T-helper 2 cell treated with Interferon-gamma antibody and Interleukin-4, amounts not matched to agents 5 μg/mL and 100 μg/mL, for 36 hours (primary cell): Measurements from ENCODE around the gene NIPAL4.

Experiments used
- DNase-seq: peaks from one replicate; pipeline ENCODE4 v3.0.0; 2021; ENCODE audit warnings: low spot score
- H3K27ac Mint-ChIP-seq: one replicate; pipeline ENCODE4 v1.8.0; 2021; ENCODE audit warnings: mild to moderate bottlenecking, mixed read lengths
- H3K27me3 Mint-ChIP-seq: one replicate; pipeline ENCODE4 v1.8.0; 2021; ENCODE audit warnings: low read depth, mixed read lengths
- H3K36me3 Mint-ChIP-seq: one replicate; pipeline ENCODE4 v1.8.0; 2021; ENCODE audit warnings: low read depth, mixed read lengths
- H3K4me1 Mint-ChIP-seq: one replicate; pipeline ENCODE4 v1.8.0; 2021; ENCODE audit warnings: low read depth, mixed read lengths
- H3K4me3 Mint-ChIP-seq: one replicate; pipeline ENCODE4 v1.8.0; 2022; ENCODE audit warnings: mild to moderate bottlenecking, moderate library complexity, mixed read lengths
- H3K9me3 Mint-ChIP-seq: one replicate; pipeline ENCODE4 v1.8.0; 2021; ENCODE audit warnings: mixed read lengths

NIPAL4 gene

GRCh38 chr5:157485340-157485739 lies 25.3 kb downstream of the NIPAL4 start:
- Mint-ChIP-seq H3K36me3 (peaks cover 87% of the 10 kb centered on the region), H3K9me3 (no peaks in the 10 kb centered on the region), H3K4me3 (no peak overlapping the region), H3K27me3 (no peaks in the 10 kb centered on the region), H3K27ac (peak overlapping the region; percentile 69), H3K4me1 (peaks cover 53% of the 10 kb centered on the region)
- no peak for DNase-seq

DNA sequence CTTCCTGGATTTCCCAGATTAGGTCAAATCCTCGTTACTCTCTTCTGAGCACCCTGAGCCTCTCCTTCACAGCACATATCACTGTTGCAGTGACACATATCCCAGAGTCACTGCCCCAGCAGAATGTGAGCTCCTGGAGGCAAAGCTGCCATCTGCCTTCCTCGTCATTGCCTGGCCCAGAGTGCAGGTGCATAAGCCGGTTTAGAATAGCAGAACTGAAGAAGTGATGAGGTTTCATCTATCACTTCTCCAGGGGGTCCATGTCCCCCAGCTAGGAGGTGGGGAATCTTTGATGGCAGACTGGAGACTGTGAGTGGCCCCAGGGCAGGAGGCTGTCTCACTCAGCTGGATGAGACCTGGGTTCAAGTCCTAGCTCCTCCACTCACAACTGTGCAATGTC lies 25.8 kb downstream of the NIPAL4 start:
- Mint-ChIP-seq H3K36me3 (peaks cover 85% of the 10 kb centered on the region), H3K9me3 (no peaks in the 10 kb centered on the region)

DNA sequence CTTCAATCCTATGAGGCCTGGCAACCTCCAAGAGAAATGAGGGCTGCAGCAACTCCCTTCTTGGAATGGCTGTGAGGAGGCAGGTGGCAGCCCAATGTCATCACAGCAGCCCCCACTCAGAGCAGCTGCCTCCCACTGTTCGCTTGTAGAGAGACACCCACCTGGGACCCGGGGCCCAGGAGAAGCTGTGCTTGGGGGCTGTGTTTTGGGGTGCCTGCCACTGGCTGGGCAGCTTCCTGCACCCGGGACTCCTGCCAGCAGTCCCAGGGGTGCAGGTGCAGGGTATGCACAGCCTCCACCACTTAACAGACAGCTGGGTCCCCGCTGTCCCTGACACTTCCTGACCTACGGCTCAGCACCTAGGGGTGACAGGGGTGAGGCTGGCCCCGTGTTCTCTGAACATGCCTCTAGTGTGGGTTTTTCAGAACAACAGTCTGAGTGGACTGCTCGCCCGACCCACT lies 26.2 kb downstream of the NIPAL4 start:
- Mint-ChIP-seq H3K27me3 (no peaks in the 10 kb centered on the region), H3K27ac (peak overlapping the region; percentile 74), H3K36me3 (peaks cover 83% of the 10 kb centered on the region), H3K9me3 (no peaks in the 10 kb centered on the region), H3K4me3 (peak overlapping the region; percentile 7), H3K4me1 (peaks cover 45% of the 10 kb centered on the region)
- no peak for DNase-seq

More for the DNA sequence above, 25.8 kb downstream of the NIPAL4 start:
- peak overlapping the region; percentile 69 for H3K27ac Mint-ChIP-seq
- H3K4me1 Mint-ChIP-seq = peaks cover 48% of the 10 kb centered on the region
- H3K4me3 Mint-ChIP-seq = no peak overlapping the region
- no peaks in the 10 kb centered on the region for H3K27me3 Mint-ChIP-seq
- no peak for DNase-seq

DNA sequence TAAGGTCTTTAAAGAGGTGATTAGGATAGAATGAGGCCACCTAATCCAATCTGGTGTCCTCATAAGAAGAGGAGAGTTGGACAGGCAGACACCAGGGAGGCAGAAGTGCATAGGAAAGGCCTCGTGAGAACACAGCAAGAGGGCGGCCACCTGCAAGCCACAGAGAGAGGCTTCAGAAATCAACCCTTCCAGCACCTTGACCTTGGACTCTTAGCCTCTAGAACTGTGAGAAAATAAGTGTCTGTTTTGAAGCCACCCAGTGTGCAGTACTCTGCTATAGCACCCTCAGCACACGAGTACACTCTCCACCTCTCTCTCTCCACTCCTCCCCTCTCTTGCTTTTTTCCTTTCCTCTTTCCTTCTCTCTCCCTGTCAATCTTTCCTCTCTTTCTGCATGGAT lies 26.8 kb downstream of the NIPAL4 start:
- no peaks in the 10 kb centered on the region for H3K9me3 Mint-ChIP-seq
- H3K27me3 Mint-ChIP-seq = no peaks in the 10 kb centered on the region
- peaks cover 42% of the 10 kb centered on the region for H3K4me1 Mint-ChIP-seq
- peak overlapping the region; percentile 74 for H3K27ac Mint-ChIP-seq
- peak overlapping the region; percentile 14 for H3K4me3 Mint-ChIP-seq
- DNase-seq = no peak
- H3K36me3 Mint-ChIP-seq = peaks cover 86% of the 10 kb centered on the region

DNA sequence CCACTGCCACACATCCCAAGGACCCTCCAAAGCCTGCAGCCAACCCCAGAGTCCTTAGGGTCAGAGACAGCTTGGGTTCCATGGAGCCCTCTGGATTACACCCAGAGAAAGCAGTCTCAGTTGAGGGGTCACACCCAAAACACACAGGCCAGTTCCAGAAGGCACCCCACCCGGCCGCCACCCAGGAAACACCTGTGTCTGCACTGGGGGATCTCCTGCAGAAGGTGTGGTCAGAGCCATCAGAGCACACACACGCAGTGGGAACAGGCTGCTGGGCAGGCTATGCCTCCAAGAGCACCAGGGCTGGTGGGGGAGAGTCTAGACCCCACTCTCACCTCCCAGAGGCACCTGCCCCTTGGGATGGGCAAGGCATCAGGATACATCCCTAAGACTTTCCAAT lies 27.3 kb downstream of the NIPAL4 start:
- Mint-ChIP-seq H3K4me1 (peaks cover 38% of the 10 kb centered on the region), H3K9me3 (no peaks in the 10 kb centered on the region), H3K27me3 (no peaks in the 10 kb centered on the region), H3K36me3 (peaks cover 84% of the 10 kb centered on the region), H3K4me3 (peak overlapping the region; percentile 14), H3K27ac (peak overlapping the region; percentile 74)
- DNase-seq = no peak

- H3K4me3 Mint-ChIP-seq = no peak overlapping the region
- H3K9me3 Mint-ChIP-seq = no peaks in the 10 kb centered on the region
- no peak overlapping the region for H3K27ac Mint-ChIP-seq
- H3K4me1 Mint-ChIP-seq = peaks cover 24% of the 10 kb centered on the region
- peaks cover 75% of the 10 kb centered on the region for H3K36me3 Mint-ChIP-seq
- no peaks in the 10 kb centered on the region for H3K27me3 Mint-ChIP-seq
- DNase-seq = no peak
Observed at GRCh38 chr5:157491471-157491995, 31.5 kb downstream of the NIPAL4 start.

DNA sequence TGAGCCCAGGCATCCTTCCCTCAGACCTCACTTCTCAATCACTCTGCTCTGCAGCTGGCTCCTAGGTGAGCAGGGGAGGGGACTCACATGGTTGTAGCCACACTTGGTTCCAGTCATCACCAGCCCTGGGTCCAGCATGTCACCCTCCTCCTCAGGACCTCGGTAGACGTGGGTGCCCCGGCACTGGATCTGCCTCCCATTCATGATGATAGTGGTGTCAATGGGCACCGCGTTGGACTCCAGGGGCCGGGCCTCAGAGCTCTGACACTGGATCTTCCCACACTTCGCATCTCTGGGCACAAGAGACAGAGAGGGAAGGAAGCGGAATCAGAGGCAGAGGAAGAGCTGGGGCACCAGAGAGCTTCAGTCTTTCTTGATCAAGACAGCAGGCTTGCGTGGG lies 32.9 kb downstream of the NIPAL4 start:
- DNase-seq = no peak
- H3K27ac Mint-ChIP-seq = peak overlapping the region; percentile 31

DNA sequence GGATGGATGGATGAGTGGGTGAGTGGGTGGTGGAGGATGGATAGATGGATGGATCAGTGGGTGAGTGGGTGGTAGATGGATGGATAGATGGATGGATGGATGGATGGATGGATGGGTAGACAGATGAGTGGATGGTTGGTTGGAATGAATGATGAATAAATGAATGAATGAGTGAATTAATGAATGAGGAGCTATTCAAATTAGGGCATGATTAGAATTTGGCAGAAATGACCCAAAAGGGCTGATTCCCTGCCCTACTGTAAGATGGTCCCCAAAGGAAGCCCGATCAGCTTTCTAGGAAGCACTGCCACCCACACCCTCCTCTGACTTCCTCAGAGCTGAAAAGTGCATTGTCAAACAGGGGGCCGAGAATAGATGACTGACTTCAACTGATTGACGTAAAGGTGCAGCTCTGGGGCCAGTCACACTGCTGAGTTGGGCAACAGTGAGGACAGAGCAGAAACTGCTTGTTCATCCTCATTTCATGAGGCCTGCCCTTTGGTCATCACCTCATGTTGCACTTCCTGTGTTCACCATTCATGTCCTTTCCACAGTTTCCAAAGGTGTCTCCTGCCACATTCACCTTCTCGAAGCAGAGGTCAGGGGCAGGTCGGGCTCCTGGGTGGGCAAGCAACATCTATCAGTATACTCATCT lies 34.3 kb downstream of the NIPAL4 start:
- Mint-ChIP-seq H3K4me1 (peaks cover 9% of the 10 kb centered on the region), H3K4me3 (no peak overlapping the region), H3K36me3 (peaks cover 67% of the 10 kb centered on the region), H3K27ac (peak overlapping the region; percentile 43), H3K9me3 (no peaks in the 10 kb centered on the region), H3K27me3 (no peaks in the 10 kb centered on the region)
- DNase-seq = no peak

More for the DNA sequence above, 32.9 kb downstream of the NIPAL4 start:
- Mint-ChIP-seq H3K4me1 (peaks cover 13% of the 10 kb centered on the region), H3K9me3 (no peaks in the 10 kb centered on the region), H3K36me3 (peaks cover 75% of the 10 kb centered on the region), H3K4me3 (no peak overlapping the region), H3K27me3 (no peaks in the 10 kb centered on the region)

DNA sequence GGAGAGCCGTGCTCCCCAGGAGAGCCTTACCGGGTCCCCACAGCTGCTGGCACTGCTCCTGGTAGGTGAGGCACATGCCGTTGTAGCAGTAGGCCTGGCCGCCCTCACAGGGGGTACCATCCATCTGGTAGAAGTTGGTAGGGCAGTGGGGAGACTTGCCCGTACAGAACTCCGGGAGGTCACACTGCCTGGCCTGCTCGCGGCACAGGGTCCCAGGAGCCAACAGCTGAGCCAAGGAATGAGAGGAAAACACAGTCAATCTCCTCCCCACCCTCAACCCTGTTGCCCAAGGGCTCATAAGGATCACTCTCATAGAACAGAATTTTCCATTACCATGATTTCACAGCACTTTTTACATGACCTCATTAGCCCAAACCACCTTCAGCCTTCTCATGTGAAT lies 36.9 kb downstream of the NIPAL4 start:
- no peaks in the 10 kb centered on the region for H3K9me3 Mint-ChIP-seq
- H3K27me3 Mint-ChIP-seq = no peaks in the 10 kb centered on the region
- no peak overlapping the region for H3K4me3 Mint-ChIP-seq
- H3K36me3 Mint-ChIP-seq = peaks cover 73% of the 10 kb centered on the region
- DNase-seq = no peak
- H3K27ac Mint-ChIP-seq = peak overlapping the region; percentile 7
- H3K4me1 Mint-ChIP-seq = peaks cover 11% of the 10 kb centered on the region

DNA sequence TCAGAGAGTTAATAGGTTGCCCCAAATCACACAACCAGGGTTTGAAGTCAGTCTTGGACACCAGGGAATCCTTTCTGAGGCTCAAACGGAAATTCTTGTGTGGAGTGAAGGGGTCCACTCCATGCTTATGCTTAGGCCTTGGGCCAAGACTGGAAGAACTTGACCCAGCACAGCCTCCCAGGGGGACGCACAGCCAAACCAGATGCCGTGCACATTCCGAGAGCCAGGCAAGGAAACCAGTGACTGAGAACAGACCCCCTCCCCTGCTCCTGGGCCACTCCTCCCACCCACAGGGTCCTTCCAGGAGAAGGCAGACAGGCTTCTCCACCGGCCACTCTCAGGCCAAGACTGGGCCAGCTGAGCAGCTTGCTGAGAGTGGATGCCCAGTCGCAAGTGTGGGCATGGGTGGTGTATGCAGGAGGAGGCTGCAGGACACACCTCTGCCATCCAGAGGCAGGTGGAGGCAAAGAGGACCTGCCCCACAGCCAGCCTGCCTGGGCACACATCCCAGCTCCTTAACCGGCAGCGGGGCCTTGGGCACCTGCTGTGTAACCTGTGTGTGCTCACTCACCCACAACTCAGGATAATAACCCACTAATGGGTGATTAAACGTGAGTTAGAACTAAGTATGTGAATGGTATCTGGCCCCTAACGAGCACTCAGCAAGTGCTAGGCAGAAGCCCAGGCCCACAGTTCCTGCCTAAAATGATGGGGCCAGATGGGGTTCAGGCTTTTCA lies 38.0 kb downstream of the NIPAL4 start:
- no peaks in the 10 kb centered on the region for H3K27me3 Mint-ChIP-seq
- DNase-seq = no peak
- peaks cover 75% of the 10 kb centered on the region for H3K36me3 Mint-ChIP-seq
- peaks cover 23% of the 10 kb centered on the region for H3K4me1 Mint-ChIP-seq
- no peaks in the 10 kb centered on the region for H3K9me3 Mint-ChIP-seq
- no peak overlapping the region for H3K27ac Mint-ChIP-seq
- no peak overlapping the region for H3K4me3 Mint-ChIP-seq

DNA sequence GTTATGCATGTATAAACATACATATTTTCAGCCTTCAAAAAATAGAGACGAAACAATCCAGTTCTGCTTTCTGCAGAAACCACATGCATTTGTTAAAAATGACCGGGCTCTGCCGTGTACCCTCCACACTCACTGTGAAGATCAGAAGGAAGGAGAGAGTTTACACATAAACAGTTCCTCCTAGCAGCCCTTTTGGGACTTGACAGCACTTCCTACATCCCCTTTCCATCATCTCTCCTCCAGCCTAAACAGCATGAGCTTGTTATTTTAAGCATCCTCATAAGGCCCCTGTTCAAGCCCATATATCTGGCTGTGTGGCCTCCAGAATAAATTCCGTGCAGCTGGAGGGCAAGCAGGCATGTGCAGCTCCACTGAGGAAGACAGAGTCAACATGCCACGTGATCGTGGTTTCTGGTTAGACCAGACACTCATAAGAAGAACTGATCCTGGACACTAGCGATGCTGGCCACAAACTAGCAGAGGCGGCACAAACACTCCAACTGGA lies 42.2 kb downstream of the NIPAL4 start:
- Mint-ChIP-seq H3K4me1 (peaks cover 45% of the 10 kb centered on the region), H3K36me3 (peaks cover 87% of the 10 kb centered on the region), H3K9me3 (no peaks in the 10 kb centered on the region), H3K27ac (peak overlapping the region; percentile 69), H3K27me3 (no peaks in the 10 kb centered on the region), H3K4me3 (no peak overlapping the region)
- no peak for DNase-seq

- no peak overlapping the region for H3K27ac Mint-ChIP-seq
- no peaks in the 10 kb centered on the region for H3K9me3 Mint-ChIP-seq
- no peak for DNase-seq
- H3K4me1 Mint-ChIP-seq = peaks cover 55% of the 10 kb centered on the region
- H3K4me3 Mint-ChIP-seq = no peak overlapping the region
- H3K27me3 Mint-ChIP-seq = no peaks in the 10 kb centered on the region
- peaks cover 94% of the 10 kb centered on the region for H3K36me3 Mint-ChIP-seq
Observed at GRCh38 chr5:157504053-157504452, 44.0 kb downstream of the NIPAL4 start.

GRCh38 chr5:157505496-157505895 lies 45.5 kb downstream of the NIPAL4 start:
- Mint-ChIP-seq H3K27me3 (no peaks in the 10 kb centered on the region), H3K9me3 (no peaks in the 10 kb centered on the region), H3K4me3 (no peak overlapping the region), H3K27ac (no peak overlapping the region), H3K4me1 (peaks cover 59% of the 10 kb centered on the region), H3K36me3 (peaks cover 91% of the 10 kb centered on the region)
- no peak for DNase-seq

GRCh38 chr5:157506066-157506590 lies 46.1 kb downstream of the NIPAL4 start:
- Mint-ChIP-seq H3K4me3 (peak overlapping the region; percentile 9), H3K27me3 (no peaks in the 10 kb centered on the region), H3K27ac (peak overlapping the region; percentile 46), H3K4me1 (peaks cover 60% of the 10 kb centered on the region), H3K36me3 (peaks cover 90% of the 10 kb centered on the region), H3K9me3 (no peaks in the 10 kb centered on the region)
- DNase-seq = no peak
